Vagina (tissue), 2 donors: ENCODE measurements around the gene SLC39A2. TPM values are rescaled to one million over a fixed set of nuclear protein-coding genes. Genes with fewer than 3 reads are reported as not detected.
A peak's percentile ranks its signal among the peaks of the same experiment; 100 is the strongest.

Experiments used
- DNase-seq, 2 donors: peaks; one replicate each; pipeline ENCODE4 v3.0.0-alpha.2; 2017; ENCODE audit errors: extremely low spot score in 2 of 2
- H3K27ac ChIP-seq: fragments of 200-600 bp; sonication (generic); one replicate; pipeline ENCODE4 v1.5.1; 2019
- H3K27me3 ChIP-seq: fragments of 200-600 bp; sonication (generic); one replicate; pipeline ENCODE4 v1.5.1; 2019
- H3K36me3 ChIP-seq, 2 donors: fragments of 200-600 bp; sonication (generic); one replicate each; pipeline ENCODE4 v1.5.1; 2017 to 2019
- H3K4me1 ChIP-seq: fragments of 200-600 bp; sonication (generic); one replicate; pipeline ENCODE4 v1.5.1; 2019
- H3K4me3 ChIP-seq, 2 donors: fragments of 200-600 bp; sonication (generic); 1 replicate in 1 of 2; 2 replicates in 1 of 2; pipeline ENCODE4 v1.5.1; 2016 to 2019
- H3K9me3 ChIP-seq: fragments of 200-600 bp; sonication (generic); one replicate; pipeline ENCODE4 v1.5.1; 2019
- POLR2A ChIP-seq, 2 donors: fragments of 450-650 bp; IDR thresholded peaks; one replicate each; pipeline ENCODE4 v1.6.1; 2017; ENCODE audit warnings: antibody characterized with exemption in 2 of 2, mild to moderate bottlenecking in 2 of 2, moderate library complexity in 2 of 2
- POLR2AphosphoS5 ChIP-seq, 2 donors: sonication (generic); formaldehyde crosslinking; IDR thresholded peaks; one replicate each; pipeline ENCODE4 v1.9.0; 2017; ENCODE audit warnings: antibody characterized with exemption in 2 of 2, mild to moderate bottlenecking in 2 of 2, low read depth in 1 of 2; ENCODE audit not compliant: insufficient read depth in 1 of 2
- intact Hi-C: fragments of 100-400 bp; cut with DNase I; formaldehyde crosslinking; loops from one replicate; pipeline ENCODE4 v1.15.1; 2023
- total RNA-seq: library from RNA; depleted of rRNA; stranded (reverse); fragments of >200 nt; gene quantifications from one replicate; pipeline ENCODE4 v1.2.3, GENCODE V29; 2016
- TF ChIP-seq, protein P1 (sequence below), 3 experiments: fragments of 450-650 bp in 2 of 3; fragments of 200-600 bp in 1 of 3; sonication (generic) in 1 of 3; IDR thresholded peaks; one replicate each; pipeline ENCODE4 v1.5.1; 2017 to 2019; ENCODE audit warnings: antibody characterized with exemption in 3 of 3, mild to moderate bottlenecking in 2 of 3, moderate library complexity in 2 of 3

SLC39A2 gene
- total RNA-seq, 1 donor from 2014 or later: 5.4 TPM

DNA sequence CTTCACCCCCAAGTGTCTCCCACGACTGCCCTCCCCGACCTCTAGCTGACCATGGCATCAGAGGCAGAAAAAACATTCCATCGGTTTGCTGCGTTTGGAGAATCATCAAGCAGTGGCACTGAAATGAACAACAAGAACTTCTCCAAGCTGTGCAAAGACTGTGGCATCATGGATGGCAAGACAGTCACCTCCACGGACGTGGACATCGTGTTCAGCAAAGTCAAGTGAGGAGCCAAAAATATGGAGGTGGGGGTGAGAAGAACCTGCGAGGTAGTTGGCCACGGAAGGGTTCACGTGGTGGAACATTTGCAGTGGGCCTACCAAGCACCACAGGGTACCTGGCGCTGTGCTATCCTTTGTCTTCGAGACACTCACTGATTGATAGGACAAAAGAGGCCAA is 31.4 kb downstream of the SLC39A2 start:
- no peaks in the 10 kb centered on the region for H3K9me3 ChIP-seq
- peaks cover 34% of the 10 kb centered on the region for H3K4me1 ChIP-seq
- TF ChIP-seq POLR2AphosphoS5 (IDR thresholded peaks at IDR 0.05; ENCODE audit: insufficient read depth in 1 of 2, low read depth in 1 of 2) (no peak), POLR2A (IDR thresholded peaks at IDR 0.05) (no peak)
- TF ChIP-seq, protein P1, sequence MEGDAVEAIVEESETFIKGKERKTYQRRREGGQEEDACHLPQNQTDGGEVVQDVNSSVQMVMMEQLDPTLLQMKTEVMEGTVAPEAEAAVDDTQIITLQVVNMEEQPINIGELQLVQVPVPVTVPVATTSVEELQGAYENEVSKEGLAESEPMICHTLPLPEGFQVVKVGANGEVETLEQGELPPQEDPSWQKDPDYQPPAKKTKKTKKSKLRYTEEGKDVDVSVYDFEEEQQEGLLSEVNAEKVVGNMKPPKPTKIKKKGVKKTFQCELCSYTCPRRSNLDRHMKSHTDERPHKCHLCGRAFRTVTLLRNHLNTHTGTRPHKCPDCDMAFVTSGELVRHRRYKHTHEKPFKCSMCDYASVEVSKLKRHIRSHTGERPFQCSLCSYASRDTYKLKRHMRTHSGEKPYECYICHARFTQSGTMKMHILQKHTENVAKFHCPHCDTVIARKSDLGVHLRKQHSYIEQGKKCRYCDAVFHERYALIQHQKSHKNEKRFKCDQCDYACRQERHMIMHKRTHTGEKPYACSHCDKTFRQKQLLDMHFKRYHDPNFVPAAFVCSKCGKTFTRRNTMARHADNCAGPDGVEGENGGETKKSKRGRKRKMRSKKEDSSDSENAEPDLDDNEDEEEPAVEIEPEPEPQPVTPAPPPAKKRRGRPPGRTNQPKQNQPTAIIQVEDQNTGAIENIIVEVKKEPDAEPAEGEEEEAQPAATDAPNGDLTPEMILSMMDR (IDR thresholded peaks at IDR 0.05): no peak
- no peak overlapping the region for H3K4me3 ChIP-seq
- intact Hi-C loops: no loop called here
- no peaks in the 10 kb centered on the region for H3K27me3 ChIP-seq
- H3K36me3 ChIP-seq: no peaks in the 10 kb centered on the region
- no peak overlapping the region for H3K27ac ChIP-seq
- DNase-seq: no peak

DNA sequence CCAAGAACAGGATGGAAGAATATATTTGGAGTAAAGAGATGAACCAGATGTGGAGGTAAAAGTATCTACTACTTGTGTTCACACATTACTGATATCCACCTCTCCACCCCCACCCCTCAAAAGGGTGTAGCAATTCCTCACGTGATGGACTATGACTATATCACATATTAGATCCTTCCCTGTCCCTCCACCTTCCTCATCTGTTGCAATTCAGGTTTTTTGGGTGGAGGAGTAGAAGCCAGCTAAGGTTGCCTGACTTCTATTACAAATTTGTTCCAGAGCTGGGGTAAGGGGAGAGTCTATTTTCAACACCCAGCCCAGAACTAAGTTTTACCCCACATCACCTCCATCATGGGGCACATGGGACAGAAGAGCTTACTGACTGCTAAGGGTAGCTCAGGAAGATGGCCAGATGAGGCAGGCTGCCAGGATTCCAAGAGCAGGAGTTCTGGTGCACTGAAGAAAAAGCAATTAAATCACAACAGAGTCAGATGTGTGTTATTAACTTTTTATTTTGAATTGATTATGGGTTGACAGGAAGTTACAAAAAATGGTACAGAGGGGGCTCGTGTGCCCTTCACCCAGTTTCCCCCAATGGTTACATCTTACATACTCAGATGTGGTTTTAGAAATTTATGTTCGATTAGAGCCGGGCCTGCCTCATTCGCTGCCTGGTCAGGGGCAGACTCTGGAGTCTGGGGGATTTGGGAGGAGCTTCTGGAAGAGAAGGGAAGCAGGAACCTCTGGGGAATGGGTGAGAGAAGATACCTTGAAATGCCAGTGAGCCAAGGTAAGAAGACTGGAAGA is 33.4 kb downstream of the SLC39A2 start:
- H3K4me3 ChIP-seq: no peak overlapping the region
- peaks cover 14% of the 10 kb centered on the region for H3K4me1 ChIP-seq
- H3K27me3 ChIP-seq: no peaks in the 10 kb centered on the region
- intact Hi-C loops: no loop called here
- no peak for DNase-seq
- TF ChIP-seq, protein P1 (IDR thresholded peaks at IDR 0.05): no peak
- no peaks in the 10 kb centered on the region for H3K36me3 ChIP-seq
- H3K9me3 ChIP-seq: no peaks in the 10 kb centered on the region
- no peak overlapping the region for H3K27ac ChIP-seq

DNA sequence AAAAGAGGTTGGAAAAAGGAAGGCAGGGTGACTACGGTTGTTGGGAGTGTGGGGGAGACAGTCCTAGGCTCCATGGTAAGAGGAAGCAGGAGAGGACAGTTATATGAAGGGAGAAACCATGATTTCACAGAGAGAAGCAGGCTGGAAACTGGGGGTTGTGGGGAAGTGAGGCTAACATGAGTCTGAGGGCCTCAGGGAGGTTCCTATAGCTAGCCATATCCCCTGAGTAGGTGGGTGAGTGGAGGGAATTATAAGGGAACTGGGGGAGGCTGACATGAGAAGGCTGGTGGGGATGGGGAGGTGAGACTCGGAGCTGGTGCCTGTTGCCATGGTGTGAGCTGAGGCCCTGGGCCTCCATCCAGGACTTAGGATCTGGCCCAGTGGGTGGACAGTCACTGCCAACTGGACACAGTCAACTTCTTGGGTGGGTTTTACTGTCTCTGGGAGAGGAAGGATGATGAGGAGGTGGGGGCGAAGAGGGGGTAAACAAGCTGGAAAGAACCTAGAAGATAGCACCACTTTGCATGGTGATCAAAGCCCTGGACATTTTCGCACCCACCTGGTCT is 34.1 kb downstream of the SLC39A2 start:
- Histone ChIP-seq H3K9me3 (no peaks in the 10 kb centered on the region), H3K36me3 (no peaks in the 10 kb centered on the region), H3K4me3 (no peak overlapping the region), H3K4me1 (peaks cover 20% of the 10 kb centered on the region), H3K27me3 (no peaks in the 10 kb centered on the region), H3K27ac (no peak overlapping the region)
- TF ChIP-seq POLR2AphosphoS5 (IDR thresholded peaks at IDR 0.05; ENCODE audit: insufficient read depth in 1 of 2, low read depth in 1 of 2): no peak
- TF ChIP-seq POLR2A (IDR thresholded peaks at IDR 0.05): no peak
- TF ChIP-seq, protein P1 (IDR thresholded peaks at IDR 0.05): no peak
- no peak for DNase-seq
- intact Hi-C loops: no loop called here

DNA sequence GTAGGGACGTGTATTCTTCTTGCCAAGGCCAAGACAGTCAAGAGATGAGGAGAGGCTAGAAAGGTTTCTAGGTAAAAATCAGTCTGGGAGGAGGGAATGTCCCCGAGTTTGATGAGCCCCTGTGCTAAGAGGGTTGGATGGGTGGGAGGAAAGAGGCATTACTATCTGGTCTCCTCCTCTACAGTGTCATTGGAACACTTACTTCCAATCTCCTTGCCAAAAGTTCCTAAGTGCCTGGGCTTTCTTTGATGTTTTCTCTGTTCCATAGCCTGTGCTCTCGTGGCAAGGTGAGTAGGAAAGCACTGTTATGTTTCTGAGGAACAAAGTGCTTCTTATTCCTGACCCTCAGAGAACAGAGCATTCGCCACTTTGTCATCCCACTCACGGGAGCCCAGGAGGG is 35.6 kb downstream of the SLC39A2 start, which contains the start of gene RNASE13:
RNASE13 (minus strand) TSS at position 101 of the 400 bp plus-strand sequence. CDS start 519 bp downstream, outside the sequence.
- no peaks in the 10 kb centered on the region for H3K36me3 ChIP-seq
- intact Hi-C loops: no loop called here
- no peaks in the 10 kb centered on the region for H3K27me3 ChIP-seq
- H3K4me1 ChIP-seq: peaks cover 34% of the 10 kb centered on the region
- TF ChIP-seq POLR2AphosphoS5 (IDR thresholded peaks at IDR 0.05; ENCODE audit: insufficient read depth in 1 of 2, low read depth in 1 of 2) (no peak), POLR2A (IDR thresholded peaks at IDR 0.05) (no peak)
- TF ChIP-seq, protein P1 (IDR thresholded peaks at IDR 0.05): no peak
- no peak within 1 kb of the TSS for H3K4me3 ChIP-seq
- H3K27ac ChIP-seq: no peak within 1 kb of the TSS
- no peaks in the 10 kb centered on the region for H3K9me3 ChIP-seq
- DNase-seq: no peak

DNA sequence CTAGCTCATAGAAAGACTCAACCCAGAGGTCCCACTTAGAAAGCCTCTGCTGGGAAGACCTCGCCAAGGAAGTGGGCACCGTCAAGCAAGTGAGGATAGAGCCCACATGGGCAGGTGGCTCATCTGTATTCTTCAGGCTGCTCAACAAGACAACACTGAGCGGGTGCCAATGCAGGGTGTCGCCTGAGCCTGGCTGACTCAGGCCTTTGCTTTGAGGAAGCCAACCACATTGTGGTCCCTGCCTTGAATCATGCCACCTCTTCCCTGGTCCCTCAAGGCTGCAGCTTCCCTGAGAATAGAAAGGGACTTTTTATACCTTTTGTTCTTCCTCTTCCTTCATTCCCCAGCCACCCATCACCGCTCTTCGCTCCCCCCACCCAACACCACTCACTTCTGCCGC is 37.7 kb downstream of the SLC39A2 start:
- peak overlapping the region; percentile 88 for H3K27ac ChIP-seq
- H3K27me3 ChIP-seq: no peaks in the 10 kb centered on the region
- intact Hi-C loops: no loop called here
- peaks cover 39% of the 10 kb centered on the region for H3K4me1 ChIP-seq
- no peak overlapping the region for H3K4me3 ChIP-seq
- no peaks in the 10 kb centered on the region for H3K9me3 ChIP-seq
- no peak for DNase-seq
- TF ChIP-seq POLR2A (IDR thresholded peaks at IDR 0.05) (no peak), POLR2AphosphoS5 (IDR thresholded peaks at IDR 0.05; ENCODE audit: insufficient read depth in 1 of 2, low read depth in 1 of 2) (no peak)
- H3K36me3 ChIP-seq: no peaks in the 10 kb centered on the region
